Esophagus muscularis mucosa (tissue), 3 donors: ENCODE data around the gene CACNA2D3.

Experiments used
- CTCF ChIP-seq, 3 experiments: fragments of 200-600 bp in 2 of 3; fragments of 450-650 bp in 1 of 3; sonication (generic) in 2 of 3; IDR thresholded peaks; one replicate each; pipeline ENCODE4 v1.5.1; 2017 to 2019; ENCODE audit warnings: antibody characterized with exemption in 3 of 3, mild to moderate bottlenecking in 2 of 3, moderate library complexity in 1 of 3
- POLR2A ChIP-seq: fragments of 450-650 bp; IDR thresholded peaks from one replicate; pipeline ENCODE4 v1.6.1; 2017; ENCODE audit warnings: antibody characterized with exemption, moderate library complexity, mild to moderate bottlenecking, low read depth
- POLR2AphosphoS5 ChIP-seq, 2 donors: sonication (generic); formaldehyde crosslinking; IDR thresholded peaks; one replicate each; pipeline ENCODE4 v1.6.1; 2017; ENCODE audit warnings: antibody characterized with exemption in 2 of 2

GRCh38 chr3:54557538-54558428, 435.4 kb downstream of the CACNA2D3 start:
- TF ChIP-seq CTCF (IDR thresholded peaks at IDR 0.05): no peak
- TF ChIP-seq POLR2A: no peak
- TF ChIP-seq POLR2AphosphoS5 (IDR thresholded peaks at IDR 0.05): no peak
